Inflammatory macrophage treated with lipopolysaccharide for 4 hours (primary cell): ENCODE results near the gene IFT22.

Source experiments
- DNase-seq: peaks from one replicate; pipeline ENCODE4 v3.0.0-alpha.2; 2020

Gene IFT22

GRCh38 chr7:101273206-101273605 is 48.4 kb downstream of the IFT22 start:
- no peak for DNase-seq

- DNase-seq = no peak
Measured at GRCh38 chr7:101271021-101271420, 50.6 kb downstream of the IFT22 start.

- no peak for DNase-seq
Measured at GRCh38 chr7:101269664-101270063, 51.9 kb downstream of the IFT22 start.

- no peak for DNase-seq
Measured at GRCh38 chr7:101265622-101266516, 55.7 kb downstream of the IFT22 start.

- DNase-seq = peak; percentile 22
Measured at GRCh38 chr7:101264102-101264706, 57.4 kb downstream of the IFT22 start.
